GM10847 (cell line): ENCODE results near the gene MFSD1.

Experiments
- POLR2A ChIP-seq: IDR thresholded peaks from 2 replicates; pipeline ENCODE4 v1.6.1; 2011; ENCODE audit not compliant: insufficient read length; ENCODE audit errors: extremely low read depth

Gene MFSD1

DNA sequence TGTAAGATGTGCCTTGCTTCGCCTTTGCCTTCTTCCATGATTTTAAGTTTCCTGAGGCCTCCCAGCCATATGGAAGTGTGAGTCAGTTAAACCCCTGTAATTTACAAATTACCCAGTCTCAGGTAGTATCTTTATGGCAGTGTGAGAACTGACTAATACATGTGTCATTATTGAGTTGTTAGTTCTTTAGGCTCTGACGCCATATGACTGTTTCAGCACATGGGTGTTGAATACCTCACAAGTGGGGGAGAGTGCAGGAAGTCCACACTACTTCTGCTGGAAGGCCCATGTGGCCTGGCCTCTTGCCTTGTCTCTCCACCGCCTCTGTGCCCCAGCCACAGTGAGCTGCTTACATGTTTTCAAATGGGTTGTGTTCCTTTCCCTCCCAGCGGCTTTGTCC, 28.5 kb downstream of the MFSD1 start:
- no peak for TF ChIP-seq POLR2A

DNA sequence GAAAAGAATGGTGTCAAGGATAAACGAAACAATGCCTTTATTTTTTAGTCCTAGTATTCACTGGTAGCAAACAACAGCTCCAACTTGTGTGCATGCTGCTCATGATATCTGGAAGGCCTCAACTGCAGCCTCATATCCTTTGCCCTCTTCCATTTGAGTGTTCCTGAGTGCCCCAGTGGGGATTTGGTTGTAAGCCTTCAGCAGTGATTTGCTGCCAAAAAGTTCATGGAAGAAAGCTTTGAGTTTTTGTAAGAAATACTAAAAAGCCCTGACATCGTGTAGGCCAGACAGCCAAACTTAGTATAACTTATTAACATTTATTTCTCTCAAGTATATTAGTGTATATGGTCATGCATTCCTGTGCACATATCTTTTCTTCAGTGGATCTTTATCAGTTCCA, 30.0 kb downstream of the MFSD1 start:
- no peak for TF ChIP-seq POLR2A

DNA sequence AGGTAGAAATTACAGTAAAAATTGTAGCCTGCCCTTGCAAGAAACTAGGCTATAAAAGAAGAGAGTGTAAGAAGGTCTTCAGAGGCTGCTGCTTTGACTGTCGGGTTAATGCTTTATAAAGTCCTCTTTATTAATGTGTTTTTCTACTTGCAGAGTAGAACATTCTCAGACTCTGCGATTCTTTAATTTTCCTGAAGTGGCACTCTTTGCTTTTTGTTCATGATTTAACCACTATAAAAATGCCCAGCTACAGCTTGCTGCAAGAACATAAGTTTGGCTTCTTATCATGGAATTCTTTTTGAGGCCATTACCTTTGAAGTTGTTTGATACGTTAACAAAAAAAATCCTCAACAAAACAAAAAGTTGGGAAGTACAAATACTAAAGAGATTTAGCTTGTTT, 33.8 kb downstream of the MFSD1 start:
- TF ChIP-seq POLR2A: no peak

DNA sequence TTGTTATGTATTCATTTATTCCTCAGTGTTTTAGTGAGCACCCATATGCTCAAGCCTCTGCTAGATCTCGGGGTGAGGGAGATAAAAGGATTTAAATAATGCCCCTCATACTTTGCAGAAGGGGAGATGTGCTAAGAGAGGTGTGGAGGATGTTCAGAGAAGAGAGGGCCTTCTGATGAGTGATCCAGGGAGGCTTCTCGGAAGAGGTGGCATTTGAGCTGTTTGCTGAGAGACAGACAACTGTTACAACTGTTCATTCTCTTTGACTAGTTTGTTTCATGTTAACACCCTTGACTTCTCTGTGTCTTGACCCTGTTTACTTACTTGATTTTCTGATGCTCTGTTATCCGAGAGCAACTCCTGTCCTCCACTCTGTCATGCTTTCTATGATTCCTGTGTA, 34.5 kb downstream of the MFSD1 start:
- no peak for TF ChIP-seq POLR2A

DNA sequence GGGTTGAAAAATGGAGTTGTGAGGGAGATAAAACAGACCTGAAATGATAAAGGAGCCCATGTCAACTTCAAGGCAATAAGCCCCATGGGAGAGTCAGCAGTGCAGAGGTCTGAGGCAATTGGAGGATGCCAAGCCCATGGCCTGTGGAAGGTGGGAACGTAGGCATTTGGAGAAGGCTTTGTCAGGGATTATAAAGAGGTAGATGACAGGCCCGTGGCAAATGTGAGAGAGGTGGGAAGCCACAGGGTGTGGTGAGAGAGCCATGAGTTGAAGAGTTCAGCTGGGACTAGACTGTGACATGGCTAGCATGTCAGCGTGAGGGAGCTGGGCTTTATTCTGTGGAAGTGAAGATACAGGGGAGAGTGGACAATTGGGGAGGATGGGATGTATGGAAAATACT, 35.4 kb downstream of the MFSD1 start:
- TF ChIP-seq POLR2A: no peak

DNA sequence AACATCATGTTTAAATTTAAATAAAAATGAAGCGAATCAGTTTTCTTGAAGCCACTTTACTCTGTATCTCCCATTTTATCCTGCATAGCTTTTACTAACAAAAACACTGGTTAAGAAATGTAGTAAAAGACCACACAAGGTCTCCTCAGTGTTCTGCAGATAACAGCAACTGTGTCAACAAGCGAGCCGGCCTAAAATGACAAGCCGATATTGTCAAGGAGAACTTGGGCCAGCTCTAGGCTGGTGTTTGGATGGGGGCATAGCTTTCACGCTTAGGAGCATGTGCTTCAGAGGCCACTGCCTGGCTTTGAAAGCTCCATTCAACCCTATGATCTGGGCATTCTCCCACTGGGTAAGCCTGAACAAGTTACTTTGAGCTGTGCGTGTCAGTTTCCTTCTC, 38.1 kb downstream of the MFSD1 start:
- TF ChIP-seq POLR2A: no peak

DNA sequence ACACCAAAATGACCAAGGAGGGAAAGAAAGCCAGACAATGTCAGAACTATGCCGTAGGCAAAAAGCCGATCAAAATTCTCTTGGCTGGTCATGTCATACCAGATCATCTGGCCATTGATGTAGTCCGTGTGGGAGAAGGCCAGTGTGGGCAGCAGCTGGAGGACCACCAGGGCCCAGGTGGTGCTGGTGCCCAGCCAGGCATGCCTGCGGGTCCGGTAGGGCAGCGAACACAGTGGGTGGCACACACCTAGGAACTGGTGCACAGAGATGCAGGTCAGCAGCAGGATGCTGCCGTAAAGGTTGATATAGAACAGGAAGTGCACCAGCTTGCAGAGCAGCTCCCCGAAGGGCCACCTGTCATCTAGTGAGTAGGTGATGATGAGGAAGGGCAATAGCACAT, 39.5 kb downstream of the MFSD1 start:
- TF ChIP-seq POLR2A: no peak

DNA sequence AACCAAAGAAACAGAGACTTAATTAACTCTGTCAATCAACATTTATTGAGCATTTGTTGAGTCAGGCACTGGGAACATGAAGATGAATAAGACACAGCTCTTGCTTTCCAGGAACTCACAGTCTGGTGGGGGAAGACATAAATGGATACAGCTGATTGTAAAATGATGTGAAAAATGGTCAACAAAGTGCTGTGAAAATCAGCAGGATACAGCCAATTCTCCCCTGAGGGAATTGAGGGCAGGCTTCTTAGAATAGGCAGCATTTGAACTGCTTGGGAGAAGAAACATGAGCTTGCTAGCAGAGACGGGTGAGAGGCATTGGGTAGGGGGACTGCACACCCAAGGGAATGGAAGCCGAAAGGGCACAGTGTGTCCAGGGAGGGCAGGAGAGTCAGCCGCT, 41.1 kb downstream of the MFSD1 start:
- TF ChIP-seq POLR2A: no peak

DNA sequence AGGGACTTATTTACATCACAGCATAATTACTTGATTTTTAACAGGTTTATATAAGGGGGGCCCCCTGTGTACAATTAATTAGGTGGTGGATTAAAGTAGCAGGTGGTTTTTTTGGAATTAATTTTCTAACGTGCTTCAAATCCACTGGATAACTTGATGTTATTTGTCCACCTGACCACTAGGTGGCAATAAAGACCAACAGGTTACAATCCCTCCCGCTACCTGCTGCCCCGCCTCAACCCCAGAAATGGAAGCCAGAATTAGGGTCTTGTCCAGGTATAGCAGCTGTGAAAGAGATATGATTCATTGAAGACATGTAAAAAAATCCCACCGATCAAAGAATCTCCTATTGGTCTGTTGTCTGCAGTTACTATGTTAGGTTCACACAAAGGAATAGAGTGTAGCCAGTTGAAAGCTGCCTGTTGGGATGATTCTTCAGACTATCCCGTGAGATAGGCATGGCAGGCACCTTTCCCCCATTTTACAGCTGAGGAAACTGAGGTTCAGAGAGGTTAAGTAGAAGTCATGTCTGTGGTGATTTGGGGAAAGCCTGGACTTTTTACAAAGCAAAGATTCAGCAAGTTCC, 44.0 kb downstream of the MFSD1 start:
- no peak for TF ChIP-seq POLR2A

DNA sequence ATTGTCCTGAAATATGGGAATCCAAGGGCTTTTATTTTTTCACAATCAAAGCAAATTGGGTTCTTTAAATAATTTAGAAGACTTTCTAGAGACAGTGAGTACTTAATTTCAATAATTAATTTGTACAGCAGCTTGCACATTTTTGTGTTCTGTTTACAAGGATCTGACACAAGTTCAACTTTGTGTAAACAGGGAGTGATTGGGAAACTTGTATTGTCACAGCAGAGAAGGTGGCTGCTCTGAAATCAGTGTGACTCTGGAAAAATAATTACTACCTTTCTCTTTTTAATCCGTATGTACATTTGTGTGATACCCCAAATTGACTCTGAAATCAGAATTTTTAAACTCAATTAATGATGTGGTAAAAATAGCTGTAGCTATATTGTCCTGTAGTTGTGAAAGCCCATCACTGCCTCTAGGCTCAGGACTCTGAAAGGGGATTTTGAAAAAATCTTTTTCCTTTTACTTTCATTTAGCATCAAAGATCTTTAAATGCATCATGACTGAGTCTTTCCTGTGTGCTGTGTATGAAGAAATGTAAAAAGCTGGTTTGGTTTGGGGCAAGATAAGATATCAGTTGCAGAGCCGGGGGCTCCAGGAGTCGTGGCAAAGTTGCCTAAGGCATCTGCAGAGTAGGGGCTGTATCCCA, 45.1 kb downstream of the MFSD1 start:
- TF ChIP-seq POLR2A: no peak

DNA sequence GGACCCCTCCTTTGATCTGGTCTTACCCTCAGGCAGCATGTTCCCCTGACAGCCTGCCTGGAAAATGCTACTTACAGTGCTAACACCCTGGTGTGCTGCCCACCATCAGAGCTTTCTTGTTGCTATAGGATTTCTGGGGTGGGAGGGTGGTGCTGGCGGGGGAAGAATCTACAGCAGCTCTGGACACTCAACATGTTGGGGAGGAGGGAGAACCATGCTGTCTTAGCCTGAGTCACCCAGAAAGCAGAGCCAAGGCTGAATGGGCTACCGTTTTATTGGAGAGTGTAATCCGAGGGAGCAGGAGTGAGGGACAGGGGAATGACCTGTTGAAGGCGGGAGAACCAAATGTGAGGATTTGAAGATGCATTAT, 45.6 kb downstream of the MFSD1 start:
- TF ChIP-seq POLR2A: no peak

DNA sequence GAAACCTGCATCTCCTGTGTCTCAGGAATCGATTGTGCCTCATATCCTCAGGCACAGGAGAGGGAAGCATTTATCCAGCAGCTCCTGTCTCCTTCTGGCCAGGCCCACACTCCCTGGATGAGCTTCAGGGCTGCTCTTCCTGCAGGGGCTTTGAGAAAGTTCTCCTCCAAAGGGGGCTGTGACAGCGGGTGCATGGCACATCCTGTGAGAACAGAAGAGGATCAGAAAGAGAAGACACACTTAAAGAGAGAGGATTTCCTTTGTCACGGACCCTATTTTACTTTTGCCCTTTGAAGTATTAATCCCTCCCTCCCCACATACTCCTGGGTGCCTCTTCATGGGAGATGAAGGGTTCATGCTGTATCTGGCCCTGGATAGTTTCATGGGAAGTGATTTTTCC, 46.0 kb downstream of the MFSD1 start:
- TF ChIP-seq POLR2A: no peak

DNA sequence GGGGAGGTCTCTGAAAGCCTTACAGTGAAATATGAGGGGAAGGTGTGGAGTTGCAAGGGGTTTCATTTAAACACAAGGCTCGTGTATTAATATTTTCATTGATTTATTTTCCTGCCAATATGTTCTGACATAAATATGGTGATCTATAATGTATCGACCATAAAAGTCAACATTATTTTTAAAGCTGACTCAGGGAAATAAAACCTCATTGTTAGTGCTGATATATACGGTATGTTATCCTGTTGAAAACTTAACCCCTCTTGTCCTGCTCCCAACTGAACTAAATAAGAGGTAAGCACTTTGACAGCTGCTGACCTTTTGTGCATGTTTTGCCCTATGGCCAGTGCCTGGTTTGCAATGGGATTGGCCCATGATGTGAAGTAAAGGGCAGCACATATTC, 47.9 kb downstream of the MFSD1 start:
- TF ChIP-seq POLR2A: no peak

DNA sequence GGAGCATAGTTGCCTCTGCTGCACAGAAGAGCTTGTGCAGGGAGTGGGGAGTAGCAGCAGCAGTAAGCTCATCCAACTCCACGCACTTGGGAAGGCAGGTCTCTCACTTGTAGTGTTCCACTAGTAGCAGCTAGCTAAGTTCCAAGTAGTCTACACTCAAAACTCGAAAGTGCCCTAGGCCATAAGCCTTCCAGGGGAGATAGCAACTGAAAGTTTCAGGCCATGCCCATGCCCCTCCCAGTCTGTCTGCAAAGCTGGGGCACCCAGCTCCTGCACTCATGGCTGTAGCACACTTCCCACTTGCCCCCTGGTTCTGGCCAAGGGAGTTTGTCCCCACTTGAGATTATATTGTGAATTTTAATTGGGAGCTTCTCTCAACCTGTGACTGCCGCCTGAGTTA, 57.5 kb downstream of the MFSD1 start:
- TF ChIP-seq POLR2A: no peak

DNA sequence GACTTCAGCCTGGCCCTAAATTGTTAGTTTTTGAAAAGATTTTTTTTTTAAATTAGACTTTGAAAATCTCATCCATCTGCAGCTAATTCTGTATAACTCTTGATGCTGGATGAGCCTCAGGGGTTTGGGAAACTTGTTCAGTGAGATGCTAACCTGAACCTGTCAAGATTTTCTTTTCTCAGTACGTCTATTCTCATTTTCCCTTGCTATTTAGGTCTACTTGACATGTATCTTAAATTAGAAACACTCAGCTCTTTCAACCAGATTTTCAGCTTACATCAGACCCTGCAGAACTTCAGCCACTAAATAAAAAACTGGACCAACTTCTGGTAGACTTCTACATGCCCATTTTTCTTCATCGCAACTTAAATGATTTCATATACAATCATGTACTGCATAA, 61.4 kb downstream of the MFSD1 start:
- TF ChIP-seq POLR2A: no peak

DNA sequence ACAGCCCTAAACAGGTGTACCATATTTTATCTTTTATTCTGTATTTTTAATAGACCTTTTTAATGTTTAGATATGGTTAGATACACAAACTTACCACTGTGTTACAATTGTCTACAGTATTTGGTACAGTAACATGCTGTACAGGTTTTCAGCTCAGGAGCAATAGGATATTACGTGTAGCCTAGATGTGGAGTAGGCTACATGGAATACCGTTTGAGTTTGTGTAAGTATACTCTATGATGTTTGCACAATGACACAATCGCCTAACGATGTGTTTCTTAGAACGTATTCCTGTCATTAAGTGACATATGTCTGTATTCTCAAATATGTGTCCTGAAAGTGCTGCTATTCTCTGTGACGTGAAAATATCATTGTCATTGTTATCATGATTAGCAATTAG, 62.6 kb downstream of the MFSD1 start:
- no peak for TF ChIP-seq POLR2A

DNA sequence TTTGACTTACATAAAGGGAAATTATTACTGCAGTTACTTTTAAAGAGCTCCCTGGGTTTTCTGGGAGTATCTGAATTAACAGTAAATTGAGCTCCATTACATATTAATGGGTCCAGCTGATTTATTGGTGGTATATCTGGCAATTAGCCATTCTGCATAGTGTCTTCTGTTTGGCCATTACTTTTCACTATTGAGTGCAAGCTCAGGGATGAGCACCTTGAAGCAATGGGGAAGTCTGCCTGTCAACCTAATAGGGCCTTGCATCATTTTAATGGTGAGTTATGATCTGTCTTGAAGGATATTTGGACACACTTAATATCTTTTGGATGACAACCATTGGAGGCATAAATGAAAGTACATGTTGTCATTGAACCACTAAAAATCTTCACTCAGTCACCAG, 73.8 kb downstream of the MFSD1 start:
- no peak for TF ChIP-seq POLR2A
